DOHH2 (cell line): Measurements from ENCODE around the gene INSC.

Experiments
- EZH2phosphoT487 ChIP-seq: fragments of 200-600 bp; sonication (generic); IDR thresholded peaks from 2 replicates; pipeline ENCODE4 v1.6.1; 2017; ENCODE audit warnings: borderline replicate concordance, mild to moderate bottlenecking, antibody characterized with exemption, low read length, moderate library complexity, mixed read lengths
- TF ChIP-seq, protein P1 (sequence below): fragments of 200-600 bp; sonication (generic); IDR thresholded peaks from one replicate; pipeline ENCODE4 v1.5.1; 2014; ENCODE audit warnings: antibody characterized with exemption, mild to moderate bottlenecking, low read depth, low read length; ENCODE audit not compliant: poor library complexity, severe bottlenecking

DNA sequence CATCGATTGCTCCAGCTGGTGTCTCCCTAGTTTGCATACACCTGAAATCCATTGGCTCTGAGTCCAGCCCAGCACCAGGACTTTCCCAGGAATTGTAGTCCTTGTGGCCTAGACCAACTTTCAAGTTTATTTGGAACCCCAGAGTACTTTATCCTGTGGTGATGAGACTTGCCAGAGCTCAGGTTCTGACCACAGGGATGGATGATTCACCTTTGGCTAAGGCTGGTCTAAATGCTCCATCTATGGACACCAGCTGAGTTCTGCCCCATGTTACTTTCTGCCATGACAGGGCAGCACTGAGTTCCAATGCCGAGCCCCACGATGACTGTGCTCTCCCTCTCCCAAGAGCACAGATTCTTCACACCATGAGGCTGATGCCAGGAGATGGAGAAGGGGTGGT lies 17.3 kb upstream of the INSC start:
- TF ChIP-seq, protein P1, sequence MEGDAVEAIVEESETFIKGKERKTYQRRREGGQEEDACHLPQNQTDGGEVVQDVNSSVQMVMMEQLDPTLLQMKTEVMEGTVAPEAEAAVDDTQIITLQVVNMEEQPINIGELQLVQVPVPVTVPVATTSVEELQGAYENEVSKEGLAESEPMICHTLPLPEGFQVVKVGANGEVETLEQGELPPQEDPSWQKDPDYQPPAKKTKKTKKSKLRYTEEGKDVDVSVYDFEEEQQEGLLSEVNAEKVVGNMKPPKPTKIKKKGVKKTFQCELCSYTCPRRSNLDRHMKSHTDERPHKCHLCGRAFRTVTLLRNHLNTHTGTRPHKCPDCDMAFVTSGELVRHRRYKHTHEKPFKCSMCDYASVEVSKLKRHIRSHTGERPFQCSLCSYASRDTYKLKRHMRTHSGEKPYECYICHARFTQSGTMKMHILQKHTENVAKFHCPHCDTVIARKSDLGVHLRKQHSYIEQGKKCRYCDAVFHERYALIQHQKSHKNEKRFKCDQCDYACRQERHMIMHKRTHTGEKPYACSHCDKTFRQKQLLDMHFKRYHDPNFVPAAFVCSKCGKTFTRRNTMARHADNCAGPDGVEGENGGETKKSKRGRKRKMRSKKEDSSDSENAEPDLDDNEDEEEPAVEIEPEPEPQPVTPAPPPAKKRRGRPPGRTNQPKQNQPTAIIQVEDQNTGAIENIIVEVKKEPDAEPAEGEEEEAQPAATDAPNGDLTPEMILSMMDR, result no peak
- no peak for TF ChIP-seq EZH2phosphoT487
